Measurements from ENCODE around the gene PDE4C. TPM values are rescaled to one million over a fixed set of nuclear protein-coding genes. Genes with fewer than 3 reads are reported as not detected.

The PDE4C gene
- total and polyA plus RNA-seq, 9 of the 15 experiments (the other 6 are each of a cell fraction or from before 2014, with no cell fraction given): 0.04 to 0.91 (median 0.20) TPM; not detected in 1

DNA sequence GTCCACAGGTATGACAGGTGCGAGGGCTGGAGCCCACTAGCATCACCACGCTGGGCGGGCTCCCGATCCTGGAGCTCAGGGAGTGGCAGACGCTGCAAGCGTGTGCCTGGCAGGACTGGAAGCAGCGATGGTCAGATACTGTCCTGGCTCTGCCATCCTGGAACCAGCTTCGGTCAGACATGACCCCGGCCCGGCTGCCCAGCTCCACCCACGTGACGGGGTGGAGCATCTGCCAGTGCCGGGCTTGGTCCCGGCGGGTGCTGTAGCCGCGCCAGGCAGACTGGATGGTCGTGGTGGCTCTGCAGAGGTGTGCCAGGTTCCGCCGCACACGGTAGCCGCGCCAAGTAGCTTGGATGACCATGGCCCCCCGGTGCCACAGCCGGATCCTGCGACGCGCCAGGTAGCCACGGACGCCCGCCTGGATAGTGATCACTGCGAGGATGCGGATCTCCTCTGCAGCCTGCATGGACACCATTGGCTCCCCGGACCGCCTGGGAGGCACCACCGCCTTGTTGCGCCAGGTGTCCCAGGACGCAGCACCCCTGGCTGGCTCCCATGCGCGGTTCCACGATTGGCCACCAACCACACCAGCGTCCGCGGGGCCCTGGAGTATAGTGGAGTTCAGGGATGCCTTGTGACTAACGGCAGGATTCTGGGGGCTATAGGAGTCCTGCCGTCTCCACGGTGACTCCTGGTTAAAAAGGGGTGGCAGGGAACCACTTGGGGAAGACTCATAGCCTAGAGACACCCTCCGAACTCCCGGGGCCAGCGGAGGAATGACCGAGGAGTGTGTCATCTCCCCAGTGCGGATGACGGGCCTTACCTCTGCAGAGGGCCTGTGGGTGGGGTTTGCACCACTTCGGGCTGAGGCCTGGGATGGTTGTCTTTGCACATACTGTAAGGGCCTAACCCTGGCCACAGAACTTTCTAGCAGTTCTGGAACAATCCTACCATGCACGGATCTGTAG lies 31.5 kb upstream of the PDE4C start:
- TF ChIP-seq, protein P1, sequence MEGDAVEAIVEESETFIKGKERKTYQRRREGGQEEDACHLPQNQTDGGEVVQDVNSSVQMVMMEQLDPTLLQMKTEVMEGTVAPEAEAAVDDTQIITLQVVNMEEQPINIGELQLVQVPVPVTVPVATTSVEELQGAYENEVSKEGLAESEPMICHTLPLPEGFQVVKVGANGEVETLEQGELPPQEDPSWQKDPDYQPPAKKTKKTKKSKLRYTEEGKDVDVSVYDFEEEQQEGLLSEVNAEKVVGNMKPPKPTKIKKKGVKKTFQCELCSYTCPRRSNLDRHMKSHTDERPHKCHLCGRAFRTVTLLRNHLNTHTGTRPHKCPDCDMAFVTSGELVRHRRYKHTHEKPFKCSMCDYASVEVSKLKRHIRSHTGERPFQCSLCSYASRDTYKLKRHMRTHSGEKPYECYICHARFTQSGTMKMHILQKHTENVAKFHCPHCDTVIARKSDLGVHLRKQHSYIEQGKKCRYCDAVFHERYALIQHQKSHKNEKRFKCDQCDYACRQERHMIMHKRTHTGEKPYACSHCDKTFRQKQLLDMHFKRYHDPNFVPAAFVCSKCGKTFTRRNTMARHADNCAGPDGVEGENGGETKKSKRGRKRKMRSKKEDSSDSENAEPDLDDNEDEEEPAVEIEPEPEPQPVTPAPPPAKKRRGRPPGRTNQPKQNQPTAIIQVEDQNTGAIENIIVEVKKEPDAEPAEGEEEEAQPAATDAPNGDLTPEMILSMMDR (IDR thresholded peaks at IDR 0.05 in 2 of 3, conservative IDR thresholded peaks at IDR 0.05 in 1 of 3; ENCODE audit: insufficient read depth in 2 of 3, low read depth in 1 of 3, low read length in 3 of 3): 0 out of 6 replicates have a peak, but pooled peaks of 1 of the 3 experiments have one; percentile 5
- TF ChIP-seq, protein P2, sequence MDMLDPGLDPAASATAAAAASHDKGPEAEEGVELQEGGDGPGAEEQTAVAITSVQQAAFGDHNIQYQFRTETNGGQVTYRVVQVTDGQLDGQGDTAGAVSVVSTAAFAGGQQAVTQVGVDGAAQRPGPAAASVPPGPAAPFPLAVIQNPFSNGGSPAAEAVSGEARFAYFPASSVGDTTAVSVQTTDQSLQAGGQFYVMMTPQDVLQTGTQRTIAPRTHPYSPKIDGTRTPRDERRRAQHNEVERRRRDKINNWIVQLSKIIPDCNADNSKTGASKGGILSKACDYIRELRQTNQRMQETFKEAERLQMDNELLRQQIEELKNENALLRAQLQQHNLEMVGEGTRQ (CRISPR knock-in tag; IDR thresholded peaks at IDR 0.05): peak; percentile 39; the same call in 1 of the 2 replicates
- TF ChIP-seq, protein P3, sequence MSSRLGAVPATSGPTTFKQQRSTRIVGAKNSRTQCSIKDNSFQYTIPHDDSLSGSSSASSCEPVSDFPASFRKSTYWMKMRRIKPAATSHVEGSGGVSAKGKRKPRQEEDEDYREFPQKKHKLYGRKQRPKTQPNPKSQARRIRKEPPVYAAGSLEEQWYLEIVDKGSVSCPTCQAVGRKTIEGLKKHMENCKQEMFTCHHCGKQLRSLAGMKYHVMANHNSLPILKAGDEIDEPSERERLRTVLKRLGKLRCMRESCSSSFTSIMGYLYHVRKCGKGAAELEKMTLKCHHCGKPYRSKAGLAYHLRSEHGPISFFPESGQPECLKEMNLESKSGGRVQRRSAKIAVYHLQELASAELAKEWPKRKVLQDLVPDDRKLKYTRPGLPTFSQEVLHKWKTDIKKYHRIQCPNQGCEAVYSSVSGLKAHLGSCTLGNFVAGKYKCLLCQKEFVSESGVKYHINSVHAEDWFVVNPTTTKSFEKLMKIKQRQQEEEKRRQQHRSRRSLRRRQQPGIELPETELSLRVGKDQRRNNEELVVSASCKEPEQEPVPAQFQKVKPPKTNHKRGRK (tag; IDR thresholded peaks at IDR 0.05): no peak
- TF ChIP-seq, protein P4, sequence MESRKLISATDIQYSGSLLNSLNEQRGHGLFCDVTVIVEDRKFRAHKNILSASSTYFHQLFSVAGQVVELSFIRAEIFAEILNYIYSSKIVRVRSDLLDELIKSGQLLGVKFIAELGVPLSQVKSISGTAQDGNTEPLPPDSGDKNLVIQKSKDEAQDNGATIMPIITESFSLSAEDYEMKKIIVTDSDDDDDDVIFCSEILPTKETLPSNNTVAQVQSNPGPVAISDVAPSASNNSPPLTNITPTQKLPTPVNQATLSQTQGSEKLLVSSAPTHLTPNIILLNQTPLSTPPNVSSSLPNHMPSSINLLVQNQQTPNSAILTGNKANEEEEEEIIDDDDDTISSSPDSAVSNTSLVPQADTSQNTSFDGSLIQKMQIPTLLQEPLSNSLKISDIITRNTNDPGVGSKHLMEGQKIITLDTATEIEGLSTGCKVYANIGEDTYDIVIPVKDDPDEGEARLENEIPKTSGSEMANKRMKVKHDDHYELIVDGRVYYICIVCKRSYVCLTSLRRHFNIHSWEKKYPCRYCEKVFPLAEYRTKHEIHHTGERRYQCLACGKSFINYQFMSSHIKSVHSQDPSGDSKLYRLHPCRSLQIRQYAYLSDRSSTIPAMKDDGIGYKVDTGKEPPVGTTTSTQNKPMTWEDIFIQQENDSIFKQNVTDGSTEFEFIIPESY (CRISPR knock-in tag; IDR thresholded peaks at IDR 0.05): peak; percentile 48; the same call in 1 of the 2 replicates
- TF ChIP-seq SNRNP70 (optimal IDR thresholded peaks at IDR 0.05; ENCODE audit: low read depth, low read length): no peak
- TF ChIP-seq, protein P5, sequence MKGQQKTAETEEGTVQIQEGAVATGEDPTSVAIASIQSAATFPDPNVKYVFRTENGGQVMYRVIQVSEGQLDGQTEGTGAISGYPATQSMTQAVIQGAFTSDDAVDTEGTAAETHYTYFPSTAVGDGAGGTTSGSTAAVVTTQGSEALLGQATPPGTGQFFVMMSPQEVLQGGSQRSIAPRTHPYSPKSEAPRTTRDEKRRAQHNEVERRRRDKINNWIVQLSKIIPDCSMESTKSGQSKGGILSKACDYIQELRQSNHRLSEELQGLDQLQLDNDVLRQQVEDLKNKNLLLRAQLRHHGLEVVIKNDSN (CRISPR knock-in tag; IDR thresholded peaks at IDR 0.05): 0 out of 2 replicates have a peak, but pooled peaks have one; percentile 19
- no peak for TF ChIP-seq TCFL5 (CRISPR knock-in tag; conservative IDR thresholded peaks at IDR 0.05)
- Histone ChIP-seq H3K27ac (ENCODE audit: extremely low read depth, low read depth, low read length) (no peak overlapping the region), H3K4me2 (ENCODE audit: insufficient read depth, low read length) (no peak overlapping the region), H3K9ac (ENCODE audit: insufficient read depth in 1 of 2, low read depth in 2 of 2, low read length in 2 of 2) (no peak overlapping the region; a peak in 1 of 4 replicates), H3K79me2 (ENCODE audit: control insufficient read depth, insufficient read depth, low read length) (no peaks in the 10 kb centered on the region), H3K4me3 (no peak overlapping the region), H3K27me3 (ENCODE audit: control insufficient read depth in 2 of 2, insufficient read depth in 2 of 2, low read length in 2 of 2) (peaks cover 6 to 22% of the 10 kb centered on the region in 2 experiments; a peak in 3 of 5 replicates), H3K4me1 (replicated peaks in 1 of 2; ENCODE audit: control insufficient read depth in 2 of 2, insufficient read depth in 2 of 2, low read length in 2 of 2) (peaks cover 0 to 20% of the 10 kb centered on the region in 2 experiments; a peak in 4 of 5 replicates), H3K9me1 (ENCODE audit: control insufficient read depth, insufficient read depth, low read length) (no peaks in the 10 kb centered on the region), H4K20me1 (replicated peaks; ENCODE audit: control insufficient read depth, insufficient read depth, low read length) (no peaks in the 10 kb centered on the region), H3K36me3 (ENCODE audit: control insufficient read depth, insufficient read depth, low read length) (no peaks in the 10 kb centered on the region), H3K9me3 (replicated peaks; ENCODE audit: control insufficient read depth, insufficient read depth, low read depth, low read length) (no peaks in the 10 kb centered on the region), H2AFZ (ENCODE audit: low read depth, low read length) (no peak overlapping the region)
- no peak for ATAC-seq
- DNase-seq (ENCODE audit: extremely low read depth in 1 of 4, low spot score in 3 of 4): no peak
- FAIRE-seq: no peak
- in situ Hi-C loops (cut with MboI) (loop anchor here (5.0 kb wide), 1 partner anchor 155 kb away; no protein-coding TSS in a partner anchor), intact Hi-C loops (cut with micrococcal nuclease) (no loop called here)
- ChIA-PET POLR2A (interaction anchor here (1.0 to 3.4 kb wide), 3 partner anchors 16 to 34 kb away, joined by 4 to 22 read pairs (median 4); no protein-coding TSS in a partner anchor), CTCF (ENCODE audit: low intra/inter-chr PET ratio) (no interaction called here)
- no TSS peak for BruUV-seq (replicated peaks)
- 38% methylated on average over 39 of the region's 55 CpGs for WGBS (ENCODE audit: insufficient coverage, low coverage, missing lambda C conversion rate)
